GM20000 (cell line): Measurements from ENCODE around the gene C2CD3.

Source experiments
- DNase-seq: peaks from one replicate; pipeline ENCODE4 v3.0.0; 2012; ENCODE audit warnings: low spot score
- CTCF ChIP-seq: IDR thresholded peaks from 2 replicates; pipeline ENCODE4 v1.5.1; 2012; ENCODE audit warnings: mild to moderate bottlenecking, control low read depth; ENCODE audit errors: extremely low read depth, missing control alignments

The C2CD3 gene

GRCh38 chr11:74116719-74117118, 54.1 kb downstream of the C2CD3 start:
- DNase-seq = no peak
- TF ChIP-seq CTCF = no peak

GRCh38 chr11:74112877-74113276, 57.9 kb downstream of the C2CD3 start:
- DNase-seq = no peak
- TF ChIP-seq CTCF = no peak

- no peak for DNase-seq
- no peak for TF ChIP-seq CTCF
Measured at GRCh38 chr11:74106124-74106523, 64.7 kb downstream of the C2CD3 start.

GRCh38 chr11:74102321-74102720, 68.5 kb downstream of the C2CD3 start:
- TF ChIP-seq CTCF = no peak
- no peak for DNase-seq

GRCh38 chr11:74100735-74101134, 70.1 kb downstream of the C2CD3 start:
- no peak for DNase-seq
- TF ChIP-seq CTCF = no peak

GRCh38 chr11:74100231-74100630, 70.6 kb downstream of the C2CD3 start:
- no peak for TF ChIP-seq CTCF
- DNase-seq = no peak

GRCh38 chr11:74097686-74098237, 73.0 kb downstream of the C2CD3 start:
- no peak for TF ChIP-seq CTCF
- DNase-seq = no peak
